ENCODE measurements around the gene C1orf116. TPM values are rescaled to one million over a fixed set of nuclear protein-coding genes. Genes with fewer than 3 reads are reported as not detected.

The C1orf116 gene
- total and polyA plus RNA-seq, 4 donors = 0.08 to 2.8 (median 0.24) TPM

DNA sequence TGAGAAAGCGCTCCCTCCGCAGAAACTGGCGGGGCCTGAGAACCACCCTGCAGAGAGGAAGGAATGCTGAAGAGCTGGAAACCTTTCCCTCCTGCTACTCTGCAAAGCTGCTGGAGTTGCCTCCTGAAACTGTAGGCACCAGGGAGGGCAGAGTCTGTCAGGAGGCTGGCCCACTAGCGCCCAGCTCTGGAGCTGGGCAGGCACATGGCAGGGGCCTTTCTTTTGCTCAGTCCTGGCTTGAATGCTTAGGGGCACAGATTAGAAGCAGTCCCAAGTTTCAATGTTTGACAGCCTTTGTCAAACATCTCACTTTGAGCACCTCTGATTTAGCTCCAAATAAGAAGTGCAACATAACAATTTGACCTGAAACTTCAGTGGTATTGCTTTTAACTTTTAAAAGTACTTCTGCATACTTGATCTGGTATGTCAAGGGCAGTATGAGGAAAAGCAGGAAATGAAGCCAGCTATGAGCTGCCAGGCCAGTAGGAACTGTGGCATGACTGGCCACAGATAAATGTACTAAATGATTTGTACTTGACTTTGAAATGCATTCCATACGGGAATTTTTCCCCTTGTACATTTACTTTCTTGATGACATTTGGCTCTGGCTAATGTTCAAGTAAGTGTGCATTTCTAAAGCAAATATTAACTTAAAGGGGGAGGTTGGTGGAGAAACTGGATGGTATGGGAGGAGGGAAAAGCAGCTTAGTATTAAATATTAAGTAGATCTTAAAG lies 7.2 kb downstream of the C1orf116 start:
- 18 to 29% methylated on average over 5 of the region's 5 CpGs for WGBS, 2 donors
- ATAC-seq (ENCODE audit: low FRiP score) (no peak), DNase-seq (no peak)
- Histone ChIP-seq H3K9me3 (ENCODE audit: control insufficient read depth, low read length) (no peaks in the 10 kb centered on the region), H3K4me1 (ENCODE audit: control insufficient read depth in 1 of 2, insufficient read depth in 2 of 2, low read length in 2 of 2) (no peaks in the 10 kb centered on the region), H3K27ac (ENCODE audit: low read depth in 1 of 2, low read length in 2 of 2) (peak overlapping the region; percentile 5 to 88), H3K27me3 (ENCODE audit: control insufficient read depth in 1 of 2, insufficient read depth in 2 of 2, low read length in 1 of 2) (no peaks in the 10 kb centered on the region), H3K4me3 (ENCODE audit: low read length in 2 of 2) (no peak overlapping the region), H3K36me3 (ENCODE audit: control insufficient read depth in 1 of 2, insufficient read depth in 2 of 2, low read length in 1 of 2) (no peaks in the 10 kb centered on the region)
- intact Hi-C loops (cut with DNase I) = no loop called here

DNA sequence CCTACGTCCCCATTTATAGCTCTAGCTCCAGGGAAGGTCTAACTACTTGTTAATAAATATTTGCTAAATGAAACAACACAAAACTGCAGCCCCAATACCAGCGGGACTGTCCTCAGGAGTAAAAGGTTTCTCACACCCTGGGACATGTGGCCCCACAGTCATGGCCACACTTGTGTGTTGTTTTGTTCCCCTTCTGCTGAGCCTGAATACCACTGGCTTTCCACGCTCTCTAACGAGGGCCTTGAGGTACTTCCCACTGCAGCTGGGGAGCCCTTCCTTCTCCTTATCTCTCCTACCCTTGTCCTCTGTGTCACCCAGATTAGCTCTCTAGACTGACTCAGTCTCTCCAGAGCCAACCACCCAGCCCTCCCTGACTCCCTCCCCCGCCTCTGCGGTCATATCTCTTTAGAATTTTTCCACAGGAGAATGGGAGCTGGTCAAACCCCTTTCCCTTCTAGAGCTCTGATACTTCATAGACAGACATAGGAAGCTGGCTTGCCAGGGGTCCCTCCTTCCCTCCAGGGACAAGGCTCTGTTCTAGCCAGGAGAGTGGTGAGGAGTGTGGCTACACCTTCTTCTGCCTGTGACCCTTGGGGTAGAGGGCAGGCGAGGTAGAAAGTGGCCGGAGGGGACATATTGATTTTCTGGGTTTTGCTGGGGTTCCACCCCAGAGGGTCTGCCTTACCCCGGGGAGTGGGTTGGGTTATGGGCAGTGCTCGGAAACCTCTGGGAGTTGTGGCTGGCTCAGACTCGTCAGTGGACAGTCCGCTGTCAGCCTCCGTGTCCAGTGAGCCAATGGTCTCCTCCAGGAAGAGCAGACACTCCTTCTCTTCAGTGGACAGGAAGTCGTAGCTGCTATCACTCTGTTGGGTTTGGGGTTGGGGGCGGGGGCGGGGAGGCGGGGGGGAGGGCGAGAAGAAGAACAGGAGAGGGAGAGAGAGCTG lies 8.1 kb downstream of the C1orf116 start:
- Histone ChIP-seq H3K9me3 (ENCODE audit: control insufficient read depth, low read length) (no peaks in the 10 kb centered on the region), H3K4me3 (ENCODE audit: low read length in 2 of 2) (no peak overlapping the region), H3K27me3 (ENCODE audit: control insufficient read depth in 1 of 2, insufficient read depth in 2 of 2, low read length in 1 of 2) (no peaks in the 10 kb centered on the region), H3K27ac (ENCODE audit: low read depth in 1 of 2, low read length in 2 of 2) (peak overlapping the region; percentile 5 to 88), H3K4me1 (ENCODE audit: control insufficient read depth in 1 of 2, insufficient read depth in 2 of 2, low read length in 2 of 2) (no peaks in the 10 kb centered on the region), H3K36me3 (ENCODE audit: control insufficient read depth in 1 of 2, insufficient read depth in 2 of 2, low read length in 1 of 2) (no peaks in the 10 kb centered on the region)
- WGBS, 2 donors = 51 to 52% methylated on average over 18 of the region's 18 CpGs
- ATAC-seq (ENCODE audit: low FRiP score) = no peak
- no peak for DNase-seq
- intact Hi-C loops (cut with DNase I) = no loop called here

DNA sequence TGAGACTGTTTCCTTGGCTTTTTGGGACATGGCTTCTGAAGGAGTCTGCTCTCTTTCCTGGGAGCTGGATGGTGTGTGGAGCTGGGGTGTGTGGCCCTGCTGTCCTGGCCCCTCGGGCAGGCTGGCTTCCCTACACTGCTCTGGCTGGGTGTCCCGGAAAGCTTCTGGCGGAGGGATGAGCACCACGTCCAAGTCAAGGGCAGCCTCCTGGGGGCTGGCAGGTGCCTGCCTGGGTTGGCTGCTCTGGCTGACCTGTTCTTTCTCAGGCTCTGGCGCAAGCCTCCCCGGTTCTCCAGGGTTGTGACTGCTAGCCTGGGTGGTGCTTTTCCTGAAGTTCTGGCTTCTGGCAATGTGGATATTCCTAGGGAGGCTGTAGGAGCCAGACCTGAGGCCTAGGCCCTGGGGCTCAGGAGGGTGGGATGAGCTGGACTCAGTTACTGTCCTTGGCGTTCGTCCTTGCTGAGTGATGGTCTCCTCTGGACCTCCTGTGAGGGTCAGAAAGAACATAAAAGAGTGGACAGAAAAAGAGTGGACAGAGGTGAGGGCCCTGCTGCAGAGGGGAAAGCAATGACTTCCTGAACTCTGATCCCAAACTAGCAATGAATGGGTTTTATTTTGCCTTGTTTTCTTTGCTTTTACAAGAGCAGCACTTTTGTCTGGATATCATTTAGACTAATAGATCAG lies 9.4 kb downstream of the C1orf116 start:
- Histone ChIP-seq H3K9me3 (ENCODE audit: control insufficient read depth, low read length) (no peaks in the 10 kb centered on the region), H3K27ac (ENCODE audit: low read depth in 1 of 2, low read length in 2 of 2) (no peak overlapping the region), H3K4me1 (ENCODE audit: control insufficient read depth in 1 of 2, insufficient read depth in 2 of 2, low read length in 2 of 2) (no peaks in the 10 kb centered on the region), H3K27me3 (ENCODE audit: control insufficient read depth in 1 of 2, insufficient read depth in 2 of 2, low read length in 1 of 2) (no peaks in the 10 kb centered on the region), H3K4me3 (ENCODE audit: low read length in 2 of 2) (no peak overlapping the region), H3K36me3 (ENCODE audit: control insufficient read depth in 1 of 2, insufficient read depth in 2 of 2, low read length in 1 of 2) (no peaks in the 10 kb centered on the region)
- WGBS, 2 donors = 88 to 92% methylated on average over 8 of the region's 8 CpGs
- DNase-seq = no peak
- ATAC-seq (ENCODE audit: low FRiP score) = no peak
- intact Hi-C loops (cut with DNase I) = no loop called here

DNA sequence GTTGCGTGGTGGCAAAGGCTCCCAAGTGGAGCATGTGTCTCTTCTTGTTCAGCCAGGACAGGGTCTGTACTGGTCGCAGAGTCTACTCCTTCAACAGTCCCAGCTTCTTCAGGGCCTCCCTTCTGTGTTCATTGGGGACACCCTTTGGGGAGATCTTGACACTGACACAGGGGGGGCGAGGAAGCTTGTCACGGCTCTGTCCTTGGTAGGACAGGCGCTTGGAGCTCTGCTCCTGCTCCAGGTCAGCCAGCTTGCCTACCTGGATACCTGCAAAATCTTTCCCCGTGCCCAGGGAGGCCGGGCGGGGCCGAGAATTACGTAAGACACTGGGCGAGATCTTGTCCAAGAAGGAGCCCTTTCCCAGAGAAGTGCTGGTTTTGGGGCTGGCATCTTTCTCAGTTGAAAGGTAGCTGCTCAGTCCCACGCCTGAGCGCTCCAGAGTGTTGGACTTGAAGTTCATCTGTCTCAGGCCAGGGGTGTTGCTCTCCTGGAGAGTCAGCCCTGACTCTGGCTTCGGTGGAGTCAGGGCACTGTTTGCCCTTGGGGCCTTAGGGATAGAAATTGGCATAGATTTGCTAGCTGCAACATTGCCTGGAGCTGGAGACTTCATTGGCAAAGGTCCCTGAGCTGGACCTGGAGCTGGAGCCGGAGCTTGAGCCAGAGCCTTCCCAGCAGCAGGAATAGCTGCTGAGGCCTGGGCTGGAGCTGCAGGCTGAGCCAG lies 10.5 kb downstream of the C1orf116 start:
- no peaks in the 10 kb centered on the region for H3K9me3 ChIP-seq (ENCODE audit: control insufficient read depth, low read length)
- ATAC-seq (ENCODE audit: low FRiP score) (no peak), DNase-seq (no peak)
- 87 to 89% methylated on average over 15 of the region's 15 CpGs for WGBS, 2 donors
- no peaks in the 10 kb centered on the region for H3K36me3 ChIP-seq (ENCODE audit: control insufficient read depth in 1 of 2, insufficient read depth in 2 of 2, low read length in 1 of 2)
- H3K27ac ChIP-seq (ENCODE audit: low read depth in 1 of 2, low read length in 2 of 2) = no peak overlapping the region
- intact Hi-C loops (cut with DNase I) = no loop called here
- no peaks in the 10 kb centered on the region for H3K27me3 ChIP-seq (ENCODE audit: control insufficient read depth in 1 of 2, insufficient read depth in 2 of 2, low read length in 1 of 2)
- no peak overlapping the region for H3K4me3 ChIP-seq (ENCODE audit: low read length in 2 of 2)
- no peaks in the 10 kb centered on the region for H3K4me1 ChIP-seq (ENCODE audit: control insufficient read depth in 1 of 2, insufficient read depth in 2 of 2, low read length in 2 of 2)

DNA sequence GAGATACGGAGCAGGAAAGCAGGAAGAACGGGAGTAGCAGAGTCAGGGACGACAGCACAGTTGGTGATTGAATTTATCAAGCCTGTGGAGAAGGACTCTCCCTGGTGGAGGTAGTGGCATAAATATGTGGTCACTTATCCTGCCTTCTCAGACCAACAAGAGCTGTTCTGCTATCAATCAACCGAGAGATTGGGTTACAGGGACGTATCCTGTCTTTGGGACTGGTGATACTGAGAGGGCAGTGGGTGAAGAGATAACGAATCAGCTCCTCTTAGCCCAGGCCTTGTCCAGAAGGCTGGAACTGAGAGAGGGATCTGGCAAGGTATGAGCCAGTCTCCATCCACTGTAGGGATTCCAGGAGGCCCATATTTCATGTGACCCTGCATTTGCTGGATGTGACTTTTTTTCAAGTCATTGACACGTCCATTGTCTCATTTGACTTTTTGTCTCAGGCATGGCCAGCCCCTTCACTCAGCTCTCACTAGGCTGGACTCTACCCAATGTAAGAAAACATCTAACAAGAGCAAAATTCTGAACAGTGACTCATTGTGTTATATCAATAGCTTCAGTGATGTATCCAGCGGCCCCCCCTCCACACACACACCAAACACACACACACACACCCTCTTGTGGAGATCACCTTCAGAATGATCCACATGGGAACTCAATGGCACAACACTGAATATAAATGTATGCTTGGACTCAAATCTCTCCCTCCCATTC lies 11.3 kb downstream of the C1orf116 start:
- intact Hi-C loops (cut with DNase I) = no loop called here
- Histone ChIP-seq H3K4me1 (ENCODE audit: control insufficient read depth in 1 of 2, insufficient read depth in 2 of 2, low read length in 2 of 2) (no peaks in the 10 kb centered on the region), H3K27me3 (ENCODE audit: control insufficient read depth in 1 of 2, insufficient read depth in 2 of 2, low read length in 1 of 2) (no peaks in the 10 kb centered on the region), H3K9me3 (ENCODE audit: control insufficient read depth, low read length) (no peaks in the 10 kb centered on the region), H3K4me3 (ENCODE audit: low read length in 2 of 2) (no peak overlapping the region), H3K36me3 (ENCODE audit: control insufficient read depth in 1 of 2, insufficient read depth in 2 of 2, low read length in 1 of 2) (no peaks in the 10 kb centered on the region), H3K27ac (ENCODE audit: low read depth in 1 of 2, low read length in 2 of 2) (no peak overlapping the region)
- DNase-seq = no peak
- no peak for ATAC-seq (ENCODE audit: low FRiP score)
- WGBS, 2 donors = 91 to 94% methylated on average over 8 of the region's 8 CpGs

DNA sequence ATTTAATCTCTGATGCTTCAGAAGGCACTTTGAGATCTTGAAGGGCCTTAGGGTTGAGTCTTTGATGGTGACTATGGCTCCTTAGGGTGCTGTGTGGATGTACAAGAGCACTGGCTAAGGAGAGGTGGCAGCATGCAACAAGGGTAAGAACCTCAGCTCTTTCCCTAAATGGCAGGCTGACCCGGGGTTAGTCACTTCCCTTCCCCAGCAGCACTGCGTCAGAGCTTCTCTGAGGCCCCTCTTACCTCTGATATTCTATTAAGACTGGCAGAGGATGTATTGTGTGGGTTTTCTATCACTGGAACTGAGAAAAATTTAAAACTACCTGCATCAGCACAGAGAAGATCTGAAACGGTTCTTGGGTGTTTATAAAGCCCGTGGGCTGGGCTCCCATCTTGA lies 11.8 kb downstream of the C1orf116 start:
- H3K9me3 ChIP-seq (ENCODE audit: control insufficient read depth, low read length) = no peaks in the 10 kb centered on the region
- H3K27me3 ChIP-seq (ENCODE audit: control insufficient read depth in 1 of 2, insufficient read depth in 2 of 2, low read length in 1 of 2) = no peaks in the 10 kb centered on the region
- no peak for DNase-seq
- no peak for ATAC-seq (ENCODE audit: low FRiP score)
- no peaks in the 10 kb centered on the region for H3K4me1 ChIP-seq (ENCODE audit: control insufficient read depth in 1 of 2, insufficient read depth in 2 of 2, low read length in 2 of 2)
- 84 to 87% methylated on average over 4 of the region's 4 CpGs for WGBS, 2 donors
- no peaks in the 10 kb centered on the region for H3K36me3 ChIP-seq (ENCODE audit: control insufficient read depth in 1 of 2, insufficient read depth in 2 of 2, low read length in 1 of 2)
- no peak overlapping the region for H3K4me3 ChIP-seq (ENCODE audit: low read length in 2 of 2)
- no peak overlapping the region for H3K27ac ChIP-seq (ENCODE audit: low read depth in 1 of 2, low read length in 2 of 2)
- intact Hi-C loops (cut with DNase I) = no loop called here

DNA sequence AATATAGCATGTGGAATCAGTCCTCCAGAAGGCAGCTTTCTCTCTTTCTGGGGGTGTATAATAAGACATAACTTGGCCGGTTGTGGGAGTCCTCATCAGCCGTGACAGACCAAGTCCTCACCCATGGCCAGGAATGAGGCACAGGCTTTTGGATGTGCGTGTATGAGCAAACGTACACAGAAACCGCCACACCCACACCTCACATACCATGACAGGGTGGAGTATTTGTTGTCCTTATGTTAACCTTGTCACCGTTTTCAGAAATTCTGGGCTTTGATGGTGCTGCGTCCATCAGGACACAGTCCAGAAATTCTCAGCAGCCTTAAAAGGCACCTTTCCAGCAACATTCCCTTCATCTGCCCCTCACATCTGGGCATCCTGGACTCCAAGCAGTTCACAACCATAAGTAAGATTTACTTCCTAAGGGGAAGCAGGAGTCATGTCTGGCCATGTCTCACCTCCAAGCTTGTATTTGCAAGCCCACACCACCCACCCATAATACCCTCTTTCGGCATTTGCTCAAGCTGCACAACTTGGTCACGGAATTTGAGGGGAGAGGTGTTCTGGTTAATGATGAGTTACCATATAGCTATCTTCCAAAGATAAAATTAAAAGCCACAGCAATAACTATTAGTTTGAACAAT lies 12.4 kb downstream of the C1orf116 start:
- ATAC-seq (ENCODE audit: low FRiP score) (no peak), DNase-seq (no peak)
- Histone ChIP-seq H3K27ac (ENCODE audit: low read depth in 1 of 2, low read length in 2 of 2) (no peak overlapping the region), H3K36me3 (ENCODE audit: control insufficient read depth in 1 of 2, insufficient read depth in 2 of 2, low read length in 1 of 2) (no peaks in the 10 kb centered on the region), H3K4me1 (ENCODE audit: control insufficient read depth in 1 of 2, insufficient read depth in 2 of 2, low read length in 2 of 2) (no peaks in the 10 kb centered on the region), H3K27me3 (ENCODE audit: control insufficient read depth in 1 of 2, insufficient read depth in 2 of 2, low read length in 1 of 2) (no peaks in the 10 kb centered on the region), H3K9me3 (ENCODE audit: control insufficient read depth, low read length) (no peaks in the 10 kb centered on the region), H3K4me3 (ENCODE audit: low read length in 2 of 2) (no peak overlapping the region)
- intact Hi-C loops (cut with DNase I) = no loop called here
- 88 to 92% methylated on average over 9 of the region's 9 CpGs for WGBS, 2 donors
